Keratinocyte (primary cell): Measurements from ENCODE around the gene GAMT. TPM values are rescaled to one million over a fixed set of nuclear protein-coding genes. Genes with fewer than 3 reads are reported as not detected.

ENCODE experiments used
- DNase-seq: peaks from one replicate; pipeline ENCODE4 v3.0.0-alpha.2; 2011; ENCODE audit warnings: low read depth, missing footprints, low spot score
- FAIRE-seq: peaks from 2 replicates; lab custom pipeline; 2011; peaks lifted over from hg19 to GRCh38; lab: Jason Lieb, UNC
- H2AFZ ChIP-seq: 2 replicates; pipeline ENCODE4 v1.6.0; 2012; ENCODE audit warnings: low read length, control low read depth, inconsistent platforms; ENCODE audit not compliant: control insufficient read depth
- H3K27ac ChIP-seq: 2 replicates; pipeline ENCODE4 v1.5.1; 2011; ENCODE audit warnings: low read length; ENCODE audit not compliant: control insufficient read depth, insufficient read depth
- H3K27me3 ChIP-seq: 3 replicates; pipeline ENCODE4 v1.6.0; 2011; ENCODE audit warnings: low read length; ENCODE audit not compliant: control insufficient read depth, insufficient read depth; ENCODE audit errors: extremely low read depth
- H3K36me3 ChIP-seq, 2 experiments: 2 replicates in 1 of 2; 3 replicates in 1 of 2; pipeline ENCODE4 v1.5.1; 2011; ENCODE audit warnings: low read length in 2 of 2, mild to moderate bottlenecking in 1 of 2; ENCODE audit not compliant: control insufficient read depth in 2 of 2, insufficient read depth in 2 of 2; ENCODE audit errors: extremely low read depth in 1 of 2
- H3K4me1 ChIP-seq: 3 replicates; pipeline ENCODE4 v1.5.1; 2011; ENCODE audit warnings: low read length; ENCODE audit not compliant: control insufficient read depth, insufficient read depth; ENCODE audit errors: extremely low read depth
- H3K4me2 ChIP-seq: 3 replicates; pipeline ENCODE4 v1.6.0; 2011; ENCODE audit warnings: low read depth, low read length; ENCODE audit not compliant: control insufficient read depth, insufficient read depth; ENCODE audit errors: extremely low read depth
- H3K4me3 ChIP-seq, 3 experiments: fragments of 200-600 bp in 1 of 3; sonication (generic) in 1 of 3; 2 replicates in 2 of 3; 3 replicates in 1 of 3; pipeline ENCODE4 v1.5.1; 2011 to 2016; ENCODE audit warnings: low read length in 3 of 3, mild to moderate bottlenecking in 3 of 3, control low read depth in 2 of 3, inconsistent platforms in 1 of 3, low read depth in 1 of 3, mixed read lengths in 1 of 3, mixed run types in 1 of 3, moderate library complexity in 1 of 3; ENCODE audit not compliant: control insufficient read depth in 2 of 3, insufficient read depth in 2 of 3; ENCODE audit errors: extremely low read depth in 1 of 3
- H3K79me2 ChIP-seq: 2 replicates; pipeline ENCODE4 v1.6.0; 2012; ENCODE audit warnings: low read length; ENCODE audit not compliant: control insufficient read depth, insufficient read depth
- H3K9ac ChIP-seq: 3 replicates; pipeline ENCODE4 v1.6.0; 2011; ENCODE audit warnings: low read length; ENCODE audit not compliant: control insufficient read depth, insufficient read depth; ENCODE audit errors: extremely low read depth
- H3K9me1 ChIP-seq: 3 replicates; pipeline ENCODE4 v1.6.0; 2011; ENCODE audit warnings: low read length; ENCODE audit not compliant: control insufficient read depth, insufficient read depth; ENCODE audit errors: extremely low read depth
- H3K9me3 ChIP-seq: 2 replicates; pipeline ENCODE4 v1.5.1; 2012; ENCODE audit warnings: low read depth, low read length; ENCODE audit not compliant: control insufficient read depth
- H4K20me1 ChIP-seq: 3 replicates; pipeline ENCODE4 v1.6.0; 2011; ENCODE audit warnings: low read length; ENCODE audit not compliant: control insufficient read depth, insufficient read depth; ENCODE audit errors: extremely low read depth
- EZH2 ChIP-seq: IDR thresholded peaks from one replicate; pipeline ENCODE4 v1.6.1; 2012; ENCODE audit warnings: inconsistent platforms, mild to moderate bottlenecking, low read length, moderate library complexity
- dilution Hi-C: fragments of 300-500 bp; cut with MboI; formaldehyde crosslinking; loops from one replicate; pipeline ENCODE4 v1.7.0; 2020; ENCODE audit warnings: low sequenced_read_pairs; ENCODE audit not compliant: extremely low pct_ligation_motif_present
- polyA plus RNA-seq, 5 experiments: library from polyadenylated mRNA; depleted of rRNA in 3 of 5; stranded (reverse) in 3 of 5; stranded (forward) in 1 of 5; unstranded in 1 of 5; fragments of >200 nt; gene quantifications; 1 replicate in 1 of 5; 2 replicates in 3 of 5; 3 replicates in 1 of 5; pipeline versions ENCODE4 v1.2.1 to v1.2.3, GENCODE V29; 2011 to 2012; ENCODE audit warnings: missing spikeins in 2 of 5, low read depth in 1 of 5, low replicate concordance in 1 of 5
- TF ChIP-seq, protein P1 (sequence below), 3 experiments: IDR thresholded peaks in 1 of 3; conservative IDR thresholded peaks in 1 of 3; optimal IDR thresholded peaks in 1 of 3; 2 replicates in 2 of 3; 3 replicates in 1 of 3; pipeline versions ENCODE3 to v1.5.1; 2011; ENCODE audit warnings: low read length in 3 of 3, mild to moderate bottlenecking in 3 of 3, moderate library complexity in 2 of 3, control low read depth in 1 of 3, inconsistent platforms in 1 of 3; ENCODE audit not compliant: insufficient read depth in 2 of 3; ENCODE audit errors: extremely low read depth in 1 of 3

GAMT gene
- polyA plus RNA-seq, 1 donor (not counting 4 experiments of a cell fraction or from before 2014, with no cell fraction given), result 5.7 TPM

DNA sequence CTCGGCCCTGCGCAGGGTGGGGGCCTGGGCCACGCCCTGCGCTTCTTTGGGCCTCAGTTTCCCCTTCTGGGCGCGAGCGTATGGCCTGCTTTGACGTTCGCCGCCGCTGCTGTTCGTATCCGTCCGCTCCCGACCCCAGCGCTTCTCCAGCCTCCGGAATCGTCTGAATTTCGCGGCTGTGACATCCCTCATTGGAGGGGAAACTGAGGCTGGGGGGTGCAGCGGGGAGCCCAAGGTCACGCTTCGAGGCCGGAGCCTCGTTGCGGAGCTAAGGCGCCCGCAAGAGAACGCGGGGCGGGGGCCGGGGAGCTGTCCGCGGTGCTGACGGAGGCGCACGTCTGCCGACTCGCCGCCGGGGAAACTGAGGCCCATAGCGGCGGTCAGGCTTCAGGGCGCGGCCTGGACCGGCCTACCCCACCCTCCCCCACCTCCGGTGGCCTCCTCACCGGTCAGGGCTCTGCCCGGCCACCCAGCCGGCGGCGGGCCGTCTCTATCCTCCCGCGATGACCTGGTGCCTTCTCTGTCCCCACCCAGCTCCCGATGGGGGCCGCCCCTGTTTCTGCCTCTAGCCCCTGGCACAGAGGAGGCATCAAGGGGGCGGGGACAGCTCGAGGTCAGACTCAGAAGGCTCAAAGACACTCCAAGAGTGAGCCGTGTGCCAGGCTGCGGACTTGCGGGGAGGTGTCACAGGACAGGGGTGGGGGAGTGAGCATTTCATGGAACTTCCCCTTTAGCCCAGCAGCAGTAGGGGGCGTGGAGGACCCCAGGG is 45.6 kb upstream of the GAMT start:
- H3K27ac ChIP-seq, result no peak overlapping the region
- H3K4me1 ChIP-seq, result peaks cover 6% of the 10 kb centered on the region
- no peak for FAIRE-seq
- DNase-seq, result no peak
- H3K4me2 ChIP-seq, result no peak overlapping the region
- TF ChIP-seq EZH2, result peak; percentile 71
- TF ChIP-seq, protein P1, sequence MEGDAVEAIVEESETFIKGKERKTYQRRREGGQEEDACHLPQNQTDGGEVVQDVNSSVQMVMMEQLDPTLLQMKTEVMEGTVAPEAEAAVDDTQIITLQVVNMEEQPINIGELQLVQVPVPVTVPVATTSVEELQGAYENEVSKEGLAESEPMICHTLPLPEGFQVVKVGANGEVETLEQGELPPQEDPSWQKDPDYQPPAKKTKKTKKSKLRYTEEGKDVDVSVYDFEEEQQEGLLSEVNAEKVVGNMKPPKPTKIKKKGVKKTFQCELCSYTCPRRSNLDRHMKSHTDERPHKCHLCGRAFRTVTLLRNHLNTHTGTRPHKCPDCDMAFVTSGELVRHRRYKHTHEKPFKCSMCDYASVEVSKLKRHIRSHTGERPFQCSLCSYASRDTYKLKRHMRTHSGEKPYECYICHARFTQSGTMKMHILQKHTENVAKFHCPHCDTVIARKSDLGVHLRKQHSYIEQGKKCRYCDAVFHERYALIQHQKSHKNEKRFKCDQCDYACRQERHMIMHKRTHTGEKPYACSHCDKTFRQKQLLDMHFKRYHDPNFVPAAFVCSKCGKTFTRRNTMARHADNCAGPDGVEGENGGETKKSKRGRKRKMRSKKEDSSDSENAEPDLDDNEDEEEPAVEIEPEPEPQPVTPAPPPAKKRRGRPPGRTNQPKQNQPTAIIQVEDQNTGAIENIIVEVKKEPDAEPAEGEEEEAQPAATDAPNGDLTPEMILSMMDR (optimal IDR thresholded peaks at IDR 0.05 in 1 of 3, IDR thresholded peaks at IDR 0.05 in 1 of 3, conservative IDR thresholded peaks at IDR 0.05 in 1 of 3; ENCODE audit: extremely low read depth in 1 of 3, insufficient read depth in 2 of 3, low read length in 3 of 3), result no peak
- H2AFZ ChIP-seq, result no peak overlapping the region
- peaks cover 62% of the 10 kb centered on the region for H3K27me3 ChIP-seq
- peaks cover 7% of the 10 kb centered on the region for H4K20me1 ChIP-seq
- H3K9ac ChIP-seq, result no peak overlapping the region
- peaks cover 1% of the 10 kb centered on the region for H3K79me2 ChIP-seq
- no peaks in the 10 kb centered on the region for H3K9me3 ChIP-seq
- peaks cover 5 to 10% of the 10 kb centered on the region in 2 experiments for H3K36me3 ChIP-seq
- dilution Hi-C loops, result no loop called here
- H3K9me1 ChIP-seq, result peaks cover 3% of the 10 kb centered on the region
- no peak overlapping the region for H3K4me3 ChIP-seq

DNA sequence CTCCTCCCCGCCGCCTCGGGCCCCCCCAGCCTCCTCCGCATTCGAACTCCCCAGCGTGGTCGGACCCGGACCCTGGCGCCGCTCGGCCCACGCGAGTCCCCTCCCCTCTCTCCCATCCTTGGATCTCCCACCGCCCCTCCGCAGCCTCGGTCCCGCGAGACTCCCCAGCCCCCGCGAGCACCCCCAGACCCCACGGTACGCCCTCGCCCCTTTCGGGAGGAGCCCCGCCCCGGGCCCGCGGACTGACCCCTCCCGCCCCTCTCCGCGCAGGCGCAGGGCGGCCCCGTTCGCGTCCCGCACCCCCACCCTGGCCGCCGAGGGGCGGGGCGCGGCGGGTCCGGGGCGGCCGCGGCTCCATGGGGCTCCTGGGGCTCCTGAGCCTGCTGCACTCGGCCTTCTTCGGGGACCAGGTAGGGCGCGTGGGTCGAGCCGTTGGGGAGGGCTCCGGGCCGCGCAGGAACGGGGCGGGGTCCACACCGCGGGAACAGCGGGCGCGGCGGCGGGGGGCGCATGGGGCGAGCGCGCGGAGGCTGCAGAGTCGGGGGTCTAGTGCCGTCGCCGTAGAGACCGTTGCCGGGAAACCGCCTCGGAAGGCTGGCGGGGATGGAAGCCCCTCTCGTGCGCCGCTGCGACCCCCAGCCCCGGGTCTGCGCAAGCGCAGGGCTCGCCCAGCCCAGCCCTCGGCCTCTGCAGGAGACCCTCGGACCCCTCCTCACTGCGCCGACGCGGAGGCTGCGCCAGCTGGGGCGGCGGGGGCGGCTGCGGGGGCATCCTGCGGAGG is 44.8 kb upstream of the GAMT start:
- Histone ChIP-seq H3K27ac (no peak overlapping the region), H3K4me2 (no peak overlapping the region), H3K9me3 (no peaks in the 10 kb centered on the region), H3K27me3 (peaks cover 55% of the 10 kb centered on the region), H3K36me3 (peaks cover 11 to 16% of the 10 kb centered on the region in 2 experiments), H3K4me1 (peaks cover 6% of the 10 kb centered on the region), H3K79me2 (peaks cover 8% of the 10 kb centered on the region), H3K4me3 (no peak overlapping the region), H3K9me1 (peaks cover 3% of the 10 kb centered on the region), H2AFZ (no peak overlapping the region), H3K9ac (no peak overlapping the region), H4K20me1 (peaks cover 9% of the 10 kb centered on the region)
- no peak for TF ChIP-seq EZH2
- TF ChIP-seq, protein P1 (optimal IDR thresholded peaks at IDR 0.05 in 1 of 3, IDR thresholded peaks at IDR 0.05 in 1 of 3, conservative IDR thresholded peaks at IDR 0.05 in 1 of 3; ENCODE audit: extremely low read depth in 1 of 3, insufficient read depth in 2 of 3, low read length in 3 of 3), result no peak
- DNase-seq (no peak), FAIRE-seq (no peak)
- dilution Hi-C loops, result no loop called here
